Upper lobe of left lung (tissue), 6 donors: ENCODE measurements around the gene CLUH. TPM values are rescaled to one million over a fixed set of nuclear protein-coding genes. Genes with fewer than 3 reads are reported as not detected.

Source experiments
- ATAC-seq, 2 donors: fragments of 200-7000 bp; cut with Tn5 transposase; one replicate each; pipeline ENCODE4 v1.9.1; 2022; ENCODE audit warnings: mild to moderate bottlenecking in 2 of 2, moderate library complexity in 2 of 2; ENCODE audit not compliant: low FRiP score in 2 of 2
- DNase-seq, 2 donors: peaks; one replicate each; pipeline ENCODE4 v3.0.0-alpha.2; 2019 to 2020
- H3K27ac ChIP-seq, 4 donors: fragments of 200-600 bp; sonication (generic); one replicate each; pipeline ENCODE4 v1.5.1; 2016 to 2019
- H3K27me3 ChIP-seq, 4 donors: fragments of 200-600 bp; sonication (generic); one replicate each; pipeline ENCODE4 v1.5.1; 2017 to 2019
- H3K36me3 ChIP-seq, 4 donors: fragments of 200-600 bp; sonication (generic); one replicate each; pipeline ENCODE4 v1.5.1; 2016 to 2019
- H3K4me1 ChIP-seq, 4 donors: fragments of 200-600 bp; sonication (generic); one replicate each; pipeline ENCODE4 v1.5.1; 2018 to 2019
- H3K4me3 ChIP-seq, 4 donors: fragments of 200-600 bp; sonication (generic); one replicate each; pipeline ENCODE4 v1.5.1; 2017 to 2019; ENCODE audit warnings: mild to moderate bottlenecking in 2 of 4, moderate library complexity in 1 of 4
- H3K9me3 ChIP-seq, 4 donors: fragments of 200-600 bp; sonication (generic); one replicate each; pipeline ENCODE4 v1.5.1; 2018 to 2019
- CTCF ChIP-seq, 6 experiments: fragments of 450-650 bp in 4 of 6; fragments of 200-600 bp in 2 of 6; sonication (generic) in 2 of 6; IDR thresholded peaks; one replicate each; pipeline ENCODE4 v1.5.1; 2016 to 2019; ENCODE audit warnings: antibody characterized with exemption in 6 of 6
- EP300 ChIP-seq, 4 donors: sonication (generic); formaldehyde crosslinking; IDR thresholded peaks; one replicate each; pipeline ENCODE4 v1.5.1; 2017; ENCODE audit warnings: antibody characterized with exemption in 4 of 4, control low read depth in 2 of 4
- POLR2A ChIP-seq, 4 donors: fragments of 450-650 bp; IDR thresholded peaks; one replicate each; pipeline ENCODE4 v1.5.1; 2016 to 2017; ENCODE audit warnings: antibody characterized with exemption in 4 of 4, mild to moderate bottlenecking in 2 of 4
- POLR2AphosphoS5 ChIP-seq, 2 donors: sonication (generic); formaldehyde crosslinking; IDR thresholded peaks; one replicate each; pipeline ENCODE4 v1.5.1; 2017; ENCODE audit warnings: antibody characterized with exemption in 2 of 2
- WGBS, 2 donors: methylation state at CpG; one replicate each; pipeline ENCODE4 v1.1.5; 2017 to 2018; 5-methylcytosine and 5-hydroxymethylcytosine counted together
- total RNA-seq, 6 donors: library from RNA; depleted of rRNA in 4 of 6; stranded (reverse); fragments of >200 nt in 4 of 6; gene quantifications; one replicate each; pipeline versions ENCODE4 v1.1.0 to v1.2.1, GENCODE V29; 2016 to 2021
- donor health status: DM: no; HTN: no; CAD: no; lungs with moderate emphysema.
- donor health status: DM: no; HTN: yes; CAD: no; lungs with severe emphysema.

Gene CLUH
- total RNA-seq, 6 donors from 2014 or later: 47.9 to 137 (median 87.2) TPM

- no peak for DNase-seq
- Histone ChIP-seq H3K36me3 (peaks cover 19 to 47% (median 40%) of the 10 kb centered on the region in 4 donors), H3K27me3 (no peaks in the 10 kb centered on the region), H3K4me1 (peaks cover 21 to 30% (median 28%) of the 10 kb centered on the region in 4 donors), H3K27ac (no peak overlapping the region), H3K9me3 (no peaks in the 10 kb centered on the region), H3K4me3 (no peak overlapping the region)
- no peak for ATAC-seq
- TF ChIP-seq CTCF (IDR thresholded peaks at IDR 0.05): no peak
- no peak for TF ChIP-seq POLR2AphosphoS5 (IDR thresholded peaks at IDR 0.05)
- TF ChIP-seq EP300 (IDR thresholded peaks at IDR 0.05): no peak
- no peak for TF ChIP-seq POLR2A (IDR thresholded peaks at IDR 0.05)
- WGBS, 2 donors: 74 to 81% methylated on average over 4 of the region's 4 CpGs
Measured at GRCh38 chr17:2704890-2705248, 6.7 kb downstream of the CLUH start.

GRCh38 chr17:2704031-2704889, 7.3 kb downstream of the CLUH start:
- 90 to 93% methylated on average over 33 to 35 of the region's 38 CpGs for WGBS, 2 donors
- H3K4me1 ChIP-seq: peaks cover 15 to 24% (median 22%) of the 10 kb centered on the region in 4 donors

GRCh38 chr17:2703606-2704005, 8.0 kb downstream of the CLUH start:
- 92 to 99% methylated on average over 2 to 14 of the region's 16 CpGs for WGBS, 2 donors
- H3K27ac ChIP-seq: no peak overlapping the region
- no peak overlapping the region for H3K4me3 ChIP-seq
- H3K27me3 ChIP-seq: no peaks in the 10 kb centered on the region
- no peak for TF ChIP-seq POLR2A (IDR thresholded peaks at IDR 0.05)
- TF ChIP-seq POLR2AphosphoS5 (IDR thresholded peaks at IDR 0.05): no peak
- TF ChIP-seq CTCF (IDR thresholded peaks at IDR 0.05): no peak
- TF ChIP-seq EP300 (IDR thresholded peaks at IDR 0.05): no peak
- no peak for ATAC-seq
- H3K4me1 ChIP-seq: peaks cover 10 to 17% (median 15%) of the 10 kb centered on the region in 4 donors
- peaks cover 20 to 57% (median 49%) of the 10 kb centered on the region in 4 donors for H3K36me3 ChIP-seq
- H3K9me3 ChIP-seq: no peaks in the 10 kb centered on the region
- peak; percentile 8 to 67 for DNase-seq

More at GRCh38 chr17:2704031-2704889, 7.3 kb downstream of the CLUH start:
- Histone ChIP-seq H3K27me3 (no peaks in the 10 kb centered on the region), H3K27ac (no peak overlapping the region), H3K4me3 (no peak overlapping the region), H3K9me3 (no peaks in the 10 kb centered on the region), H3K36me3 (peaks cover 20 to 51% (median 42%) of the 10 kb centered on the region in 4 donors)
- DNase-seq (peak in 1 of 2 donors; percentile 79), ATAC-seq (no peak)
- TF ChIP-seq POLR2A (IDR thresholded peaks at IDR 0.05) (no peak), POLR2AphosphoS5 (IDR thresholded peaks at IDR 0.05) (no peak), EP300 (IDR thresholded peaks at IDR 0.05) (no peak), CTCF (IDR thresholded peaks at IDR 0.05) (no peak)

- TF ChIP-seq EP300 (IDR thresholded peaks at IDR 0.05) (no peak), POLR2A (IDR thresholded peaks at IDR 0.05) (no peak), CTCF (IDR thresholded peaks at IDR 0.05) (no peak), POLR2AphosphoS5 (IDR thresholded peaks at IDR 0.05) (no peak)
- H3K36me3 ChIP-seq: peaks cover 21 to 62% (median 53%) of the 10 kb centered on the region in 4 donors
Measured at GRCh38 chr17:2703181-2703580, 8.4 kb downstream of the CLUH start.

More at GRCh38 chr17:2703181-2703580, 8.4 kb downstream of the CLUH start:
- ATAC-seq: no peak
- Histone ChIP-seq H3K27me3 (no peaks in the 10 kb centered on the region), H3K27ac (no peak overlapping the region), H3K4me3 (no peak overlapping the region), H3K9me3 (no peaks in the 10 kb centered on the region), H3K4me1 (peaks cover 6 to 13% (median 11%) of the 10 kb centered on the region in 4 donors)
- 95 to 100% methylated on average over 6 to 14 of the region's 20 CpGs for WGBS, 2 donors
- DNase-seq: peak in 1 of 2 donors; percentile 66
